OCI-LY7 (cell line): ENCODE data around the gene PAX3.

Experiments used
- CTCF ChIP-seq: fragments of 200-600 bp; sonication (generic); conservative IDR thresholded peaks from 2 replicates; pipeline ENCODE4 v1.5.1; 2014; ENCODE audit warnings: mild to moderate bottlenecking, antibody characterized with exemption, low read length, moderate library complexity, mixed read lengths
- EZH2phosphoT487 ChIP-seq: fragments of 200-600 bp; sonication (generic); IDR thresholded peaks from 2 replicates; pipeline ENCODE4 v1.6.1; 2018; ENCODE audit warnings: low read depth, borderline replicate concordance, mild to moderate bottlenecking, mixed run types, antibody characterized with exemption, low read length, moderate library complexity, mixed read lengths

DNA sequence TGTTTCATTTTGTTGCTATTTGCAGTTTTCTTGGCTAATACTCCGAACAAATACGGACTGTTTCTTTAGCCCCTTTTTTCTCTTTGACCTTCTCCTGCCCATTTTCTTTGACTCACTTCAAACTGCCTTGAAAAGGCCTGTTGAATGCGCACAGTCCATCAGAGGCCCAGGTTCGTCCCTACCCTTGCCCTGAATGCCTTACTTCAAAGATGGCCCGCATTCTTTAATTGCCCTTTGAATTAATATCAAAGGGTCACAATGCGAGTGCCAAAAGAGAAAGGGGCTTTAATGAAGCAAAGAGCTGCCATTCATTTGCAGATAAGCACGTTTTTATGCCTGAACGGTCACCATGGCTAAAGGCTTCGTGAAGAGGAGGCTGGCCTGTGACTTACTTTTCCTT lies 29.7 kb downstream of the PAX3 start:
- TF ChIP-seq CTCF (no peak), EZH2phosphoT487 (no peak)
